ENCODE data around the gene CFLAR. TPM values are rescaled to one million over a fixed set of nuclear protein-coding genes. Genes with fewer than 3 reads are reported as not detected.
A peak's percentile ranks its signal among the peaks of the same experiment; 100 is the strongest.
"Not testable (repeated sequence)": the region's sequence is repeated elsewhere in the genome, so short reads cannot be mapped to it uniquely, and the experiment has no call there.

The CFLAR gene
- total RNA-seq, 6 experiments from 2014 or later: 56.0 to 65.1 (median 59.1) TPM

DNA sequence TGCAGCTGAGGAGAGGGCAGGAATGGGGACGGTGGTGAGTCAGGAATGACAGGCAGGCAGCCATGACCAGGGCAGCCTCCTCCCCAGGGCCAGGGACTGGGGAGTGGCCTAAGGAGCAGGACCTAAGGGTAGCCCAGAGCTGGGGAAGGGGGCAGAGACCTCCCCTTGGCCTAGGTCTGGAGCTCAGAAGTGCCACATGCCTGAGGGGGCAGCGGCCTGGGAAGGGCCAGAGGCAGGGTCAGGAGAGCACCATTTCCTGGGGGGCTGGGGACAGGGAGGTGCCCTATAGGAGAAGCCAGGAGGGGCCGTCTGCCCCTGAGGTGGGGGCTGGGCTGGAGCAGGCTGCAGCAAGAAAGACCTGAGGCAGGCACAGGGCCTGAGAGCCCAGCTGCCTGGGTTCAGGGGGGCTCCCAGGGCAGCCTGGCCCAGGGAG, 20.9 kb downstream of the CFLAR start:
- Mint-ChIP-seq H3K36me3 (ENCODE audit: low read depth) (peaks cover 66% of the 10 kb centered on the region), H3K27ac (peak overlapping the region; percentile 81), H3K4me3 (no peak overlapping the region), H3K9me3 (no peaks in the 10 kb centered on the region), H3K27me3 (ENCODE audit: insufficient read depth) (no peaks in the 10 kb centered on the region; the same call in 1 of the 2 replicates), H3K4me1 (ENCODE audit: low read depth) (peaks cover 49% of the 10 kb centered on the region)
- TF ChIP-seq, protein P1, sequence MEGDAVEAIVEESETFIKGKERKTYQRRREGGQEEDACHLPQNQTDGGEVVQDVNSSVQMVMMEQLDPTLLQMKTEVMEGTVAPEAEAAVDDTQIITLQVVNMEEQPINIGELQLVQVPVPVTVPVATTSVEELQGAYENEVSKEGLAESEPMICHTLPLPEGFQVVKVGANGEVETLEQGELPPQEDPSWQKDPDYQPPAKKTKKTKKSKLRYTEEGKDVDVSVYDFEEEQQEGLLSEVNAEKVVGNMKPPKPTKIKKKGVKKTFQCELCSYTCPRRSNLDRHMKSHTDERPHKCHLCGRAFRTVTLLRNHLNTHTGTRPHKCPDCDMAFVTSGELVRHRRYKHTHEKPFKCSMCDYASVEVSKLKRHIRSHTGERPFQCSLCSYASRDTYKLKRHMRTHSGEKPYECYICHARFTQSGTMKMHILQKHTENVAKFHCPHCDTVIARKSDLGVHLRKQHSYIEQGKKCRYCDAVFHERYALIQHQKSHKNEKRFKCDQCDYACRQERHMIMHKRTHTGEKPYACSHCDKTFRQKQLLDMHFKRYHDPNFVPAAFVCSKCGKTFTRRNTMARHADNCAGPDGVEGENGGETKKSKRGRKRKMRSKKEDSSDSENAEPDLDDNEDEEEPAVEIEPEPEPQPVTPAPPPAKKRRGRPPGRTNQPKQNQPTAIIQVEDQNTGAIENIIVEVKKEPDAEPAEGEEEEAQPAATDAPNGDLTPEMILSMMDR (IDR thresholded peaks at IDR 0.05): no peak
- no peak for DNase-seq

DNA sequence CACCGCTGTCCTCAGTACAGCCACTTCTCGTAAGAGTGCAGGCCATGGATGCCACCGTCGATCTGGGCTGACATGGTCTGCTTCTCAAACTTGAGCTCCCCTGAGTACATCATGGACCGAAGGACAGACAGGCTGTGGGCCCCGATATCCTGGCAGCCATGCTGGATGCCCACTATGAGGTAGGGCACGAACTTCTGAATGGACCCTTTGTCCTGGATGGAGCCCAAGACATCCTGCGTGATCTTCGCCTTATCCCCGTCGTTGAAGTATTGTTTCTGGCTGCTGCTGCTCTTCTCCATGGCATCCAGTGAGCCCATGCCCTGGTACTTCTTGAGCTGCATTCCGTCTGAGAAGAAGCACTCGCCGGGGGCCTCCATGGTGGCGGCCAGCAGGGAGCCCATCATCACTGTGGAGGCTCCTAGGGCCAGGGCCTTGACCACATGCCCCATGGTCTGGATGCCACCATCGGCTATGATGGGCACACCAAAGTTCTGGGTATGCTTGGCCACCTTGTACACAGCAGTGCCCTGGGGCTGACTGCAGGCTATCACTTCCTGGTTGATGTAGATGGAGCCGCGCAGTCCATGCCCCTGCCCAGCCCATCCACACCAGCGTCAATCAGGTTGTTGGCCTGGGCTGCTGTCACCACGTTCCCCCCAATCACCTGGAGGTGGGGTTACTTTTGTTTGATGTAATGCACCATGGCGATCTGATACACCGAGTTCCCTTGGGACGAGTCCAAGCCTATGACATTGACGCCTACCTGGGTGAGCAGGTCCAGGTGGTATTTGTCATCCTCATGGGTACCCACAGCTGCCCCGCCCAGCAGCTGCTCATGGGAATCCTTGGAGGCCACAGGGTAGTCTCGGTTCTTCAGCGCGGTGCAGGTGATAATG, 21.8 kb downstream of the CFLAR start:
- peaks cover 61% of the 10 kb centered on the region for H3K36me3 Mint-ChIP-seq (ENCODE audit: low read depth)
- H3K9me3 Mint-ChIP-seq: no peaks in the 10 kb centered on the region
- DNase-seq: no peak
- peaks cover 40% of the 10 kb centered on the region for H3K4me1 Mint-ChIP-seq (ENCODE audit: low read depth)
- TF ChIP-seq, protein P1 (IDR thresholded peaks at IDR 0.05): no peak
- H3K27me3 Mint-ChIP-seq (ENCODE audit: insufficient read depth): no peaks in the 10 kb centered on the region; the same call in 1 of the 2 replicates
- 0 out of 2 replicates have a peak overlapping the region, but pooled peaks have one; percentile 43 for H3K27ac Mint-ChIP-seq
- H3K4me3 Mint-ChIP-seq: no peak overlapping the region

DNA sequence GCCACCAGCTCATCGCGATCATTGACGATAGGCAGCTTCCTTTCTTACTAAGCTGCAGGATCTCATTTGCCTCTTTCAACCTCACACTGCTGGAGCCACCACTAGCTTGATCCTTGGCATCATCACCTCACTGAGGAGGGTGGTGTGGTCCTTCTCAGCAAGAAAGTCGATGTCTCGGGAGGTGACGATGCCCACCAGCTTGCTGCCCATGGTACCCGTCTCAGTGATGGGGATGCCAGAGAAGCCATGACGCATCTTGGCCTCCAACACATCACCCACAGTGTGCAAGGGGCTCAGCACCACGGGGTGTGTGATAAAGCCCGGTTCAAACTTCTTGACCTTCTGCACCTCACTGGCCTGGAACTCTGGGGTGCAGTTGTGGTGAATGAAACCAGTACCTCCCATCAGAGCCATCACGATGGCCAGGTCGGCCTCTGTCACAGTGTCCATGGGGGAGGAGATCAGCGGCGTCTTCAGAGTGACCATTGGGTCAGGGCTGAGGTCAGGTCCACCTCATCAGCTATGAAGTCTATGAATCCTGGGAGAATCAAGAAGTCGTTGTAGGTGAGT, 22.5 kb downstream of the CFLAR start:
- H3K27me3 Mint-ChIP-seq (ENCODE audit: insufficient read depth): no peaks in the 10 kb centered on the region; the same call in 1 of the 2 replicates
- no peak overlapping the region for H3K4me3 Mint-ChIP-seq
- H3K9me3 Mint-ChIP-seq: no peaks in the 10 kb centered on the region
- no peak for DNase-seq
- peaks cover 33% of the 10 kb centered on the region for H3K4me1 Mint-ChIP-seq (ENCODE audit: low read depth)
- H3K36me3 Mint-ChIP-seq (ENCODE audit: low read depth): peaks cover 53% of the 10 kb centered on the region
- H3K27ac Mint-ChIP-seq: peak overlapping the region; percentile 42; the same call in 1 of the 2 replicates
- TF ChIP-seq, protein P1 (IDR thresholded peaks at IDR 0.05): no peak

DNA sequence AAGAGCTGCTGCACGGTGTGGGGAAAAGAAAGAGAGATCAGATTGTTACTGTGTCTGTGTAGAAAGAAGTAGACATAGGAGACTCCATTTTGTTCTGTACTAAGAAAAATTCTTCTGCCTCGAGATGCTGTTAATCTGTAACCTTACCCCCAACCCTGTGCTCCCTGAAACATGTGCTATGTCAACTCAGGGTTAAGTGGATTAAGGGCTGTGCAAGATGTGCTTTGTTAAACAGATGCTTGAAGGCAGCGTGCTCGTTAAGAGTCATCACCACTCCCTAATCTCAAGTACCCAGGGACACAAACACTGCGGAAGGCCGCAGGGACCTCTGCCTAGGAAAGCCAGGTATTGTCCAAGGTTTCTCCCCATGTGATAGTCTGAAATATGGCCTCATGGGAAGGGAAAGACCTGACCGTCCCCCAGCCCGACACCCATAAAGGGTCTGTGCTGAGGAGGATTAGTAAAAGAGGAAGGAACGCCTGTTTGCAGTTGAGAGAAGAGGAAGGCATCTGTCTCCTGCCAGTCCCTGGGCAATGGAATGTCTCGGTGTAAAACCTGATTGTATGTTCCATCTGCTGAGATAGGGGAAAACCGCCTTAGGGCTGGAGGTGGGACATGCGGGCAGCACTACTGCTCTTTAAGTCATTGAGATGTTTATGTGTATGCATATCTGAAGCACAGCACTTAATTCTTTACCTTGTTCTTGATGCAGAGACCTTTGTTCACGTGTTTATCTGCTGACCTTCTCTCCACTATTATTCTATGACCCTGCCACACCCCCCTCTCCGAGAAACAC, 23.2 kb downstream of the CFLAR start:
- not testable (repeated sequence) for DNase-seq; H3K27me3 Mint-ChIP-seq (ENCODE audit: insufficient read depth); H3K4me3 Mint-ChIP-seq; H3K9me3 Mint-ChIP-seq
- H3K36me3 Mint-ChIP-seq (ENCODE audit: low read depth): peaks cover 49% of the 10 kb centered on the region
- H3K4me1 Mint-ChIP-seq (ENCODE audit: low read depth): peaks cover 28% of the 10 kb centered on the region
- H3K27ac Mint-ChIP-seq: peak overlapping the region; percentile 42; the same call in 1 of the 2 replicates

DNA sequence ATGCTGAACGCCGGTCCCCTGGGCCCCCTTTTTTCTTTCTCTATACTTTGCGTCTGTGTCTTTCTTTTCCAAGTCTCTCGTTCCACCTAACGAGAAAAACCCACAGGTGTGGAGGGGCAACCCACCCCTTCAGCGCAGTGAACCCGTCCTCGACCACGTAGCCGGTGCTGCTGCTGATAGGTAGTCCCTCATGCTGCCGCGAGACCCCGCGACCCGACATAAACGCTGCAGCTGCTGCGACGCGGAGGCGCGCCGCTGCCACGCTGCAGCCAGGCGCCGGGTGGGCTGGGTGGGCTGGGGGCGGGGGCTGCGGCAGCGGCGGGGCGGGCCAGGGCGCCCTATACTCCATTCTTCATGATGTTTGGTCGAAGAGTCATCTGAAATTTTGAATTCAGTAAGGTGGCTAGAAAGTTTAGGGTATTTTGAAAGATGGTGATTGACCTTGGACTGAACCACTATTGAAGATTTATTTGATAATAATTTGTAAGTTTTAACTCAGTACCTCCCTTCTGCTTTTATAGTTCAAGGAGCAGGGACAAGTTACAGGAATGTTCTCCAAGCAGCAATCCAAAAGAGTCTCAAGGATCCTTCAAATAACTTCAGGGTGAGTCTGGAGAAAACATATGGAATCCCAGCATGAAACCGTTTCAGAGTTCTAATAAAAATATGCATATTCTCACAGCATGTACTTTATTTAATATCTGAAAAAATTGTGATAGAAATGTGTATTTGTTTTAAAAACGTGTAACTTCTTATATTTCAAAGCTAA, 24.1 kb downstream of the CFLAR start:
- Mint-ChIP-seq H3K27me3 (ENCODE audit: insufficient read depth) (no peaks in the 10 kb centered on the region; the same call in 1 of the 2 replicates), H3K27ac (no peak overlapping the region), H3K4me1 (ENCODE audit: low read depth) (peaks cover 24% of the 10 kb centered on the region), H3K9me3 (no peaks in the 10 kb centered on the region), H3K36me3 (ENCODE audit: low read depth) (peaks cover 46% of the 10 kb centered on the region), H3K4me3 (no peak overlapping the region)
- no peak for DNase-seq
- TF ChIP-seq, protein P1 (IDR thresholded peaks at IDR 0.05): no peak

All from HFFc6 (cell line).